HG03280 (cell line): Measurements from ENCODE around the gene PRRG3.

Experiments used
- ATAC-seq: cut with Tn5 transposase; IDR thresholded peaks from one replicate; pipeline ENCODE4 v1.9.1; 2021; ENCODE audit warnings: mild to moderate bottlenecking, moderate library complexity; ENCODE audit not compliant: unreplicated experiment

PRRG3 gene

GRCh38 chrX:151741606-151742005, 46.3 kb downstream of the PRRG3 start:
- ATAC-seq = no peak

- no peak for ATAC-seq
Observed at GRCh38 chrX:151742311-151742710, 47.1 kb downstream of the PRRG3 start.

- no peak for ATAC-seq
Observed at GRCh38 chrX:151743651-151744470, 48.6 kb downstream of the PRRG3 start.

- no peak for ATAC-seq
Observed at GRCh38 chrX:151745651-151746050, 50.4 kb downstream of the PRRG3 start.

GRCh38 chrX:151746502-151746901, 51.2 kb downstream of the PRRG3 start:
- no peak for ATAC-seq

GRCh38 chrX:151750511-151750910, 55.3 kb downstream of the PRRG3 start:
- ATAC-seq = no peak

- ATAC-seq = no peak
Observed at GRCh38 chrX:151752847-151753246, 57.6 kb downstream of the PRRG3 start.

- peak; percentile 76 for ATAC-seq
Observed at GRCh38 chrX:151753313-151754046, 58.2 kb downstream of the PRRG3 start.

- ATAC-seq = no peak
Observed at GRCh38 chrX:151754047-151754429, 58.8 kb downstream of the PRRG3 start.

- no peak for ATAC-seq
Observed at GRCh38 chrX:151754641-151755215, 59.5 kb downstream of the PRRG3 start.
